OCI-LY1 (cell line): ENCODE data around the gene DCST1.

Experiments used
- H2AFZ ChIP-seq: fragments of 200-600 bp; sonication (generic), shearing (Covaris generic); 2 replicates; pipeline ENCODE4 v1.6.0; 2014; ENCODE audit warnings: antibody characterized with exemption, mild to moderate bottlenecking, low read length
- H3F3A ChIP-seq: fragments of 200-600 bp; sonication (generic), shearing (Covaris generic); 2 replicates; pipeline ENCODE4 v1.6.0; 2014; ENCODE audit warnings: mild to moderate bottlenecking, antibody characterized with exemption, low read length, moderate library complexity; ENCODE audit not compliant: insufficient read depth
- H3K27ac ChIP-seq: fragments of 200-600 bp; sonication (generic); 2 replicates; pipeline ENCODE4 v1.5.1; 2014; ENCODE audit warnings: low read length, mixed run types, mild to moderate bottlenecking, low read depth; ENCODE audit not compliant: poor library complexity, severe bottlenecking
- H3K27me3 ChIP-seq: fragments of 200-600 bp; sonication (generic); 2 replicates; pipeline ENCODE4 v1.6.0; 2014; ENCODE audit warnings: antibody characterized with exemption, mild to moderate bottlenecking, low read length, moderate library complexity; ENCODE audit not compliant: insufficient read depth
- H3K36me3 ChIP-seq: fragments of 200-600 bp; sonication (generic); 2 replicates; pipeline ENCODE4 v1.6.1; 2014; ENCODE audit warnings: mild to moderate bottlenecking, antibody characterized with exemption, low read length, moderate library complexity, mixed read lengths; ENCODE audit not compliant: insufficient read depth
- H3K4me1 ChIP-seq: fragments of 200-600 bp; sonication (generic); 2 replicates; pipeline ENCODE4 v1.5.1; 2014; ENCODE audit warnings: mild to moderate bottlenecking, low read length, moderate library complexity; ENCODE audit not compliant: insufficient read depth, severe bottlenecking
- H3K4me2 ChIP-seq: fragments of 200-600 bp; sonication (generic), shearing (Covaris generic); 2 replicates; pipeline ENCODE4 v1.6.1; 2014; ENCODE audit warnings: low read length
- H3K4me3 ChIP-seq: fragments of 200-600 bp; sonication (generic); 2 replicates; pipeline ENCODE4 v1.5.1; 2014; ENCODE audit warnings: low read length, low read depth, mild to moderate bottlenecking, mixed read lengths; ENCODE audit not compliant: poor library complexity, severe bottlenecking
- H3K79me2 ChIP-seq: fragments of 200-600 bp; shearing (Covaris generic); 2 replicates; pipeline ENCODE4 v1.6.1; 2016; ENCODE audit warnings: mixed run types, low read length, mixed read lengths; ENCODE audit not compliant: insufficient read depth
- H3K9ac ChIP-seq: fragments of 200-600 bp; sonication (generic), shearing (Covaris generic); 2 replicates; pipeline ENCODE4 v1.6.1; 2014; ENCODE audit warnings: mild to moderate bottlenecking, low read length, mixed read lengths
- H3K9me2 ChIP-seq: fragments of 200-600 bp; sonication (generic), shearing (Covaris generic); 2 replicates; pipeline ENCODE4 v1.6.1; 2014; ENCODE audit warnings: low read depth, mild to moderate bottlenecking, low read length, mixed read lengths
- H3K9me3 ChIP-seq: fragments of 200-600 bp; shearing (Covaris generic); 2 replicates; pipeline ENCODE4 v1.6.1; 2014; ENCODE audit warnings: low read length, mixed read lengths
- H4K20me1 ChIP-seq: fragments of 200-600 bp; sonication (generic), shearing (Covaris generic); 2 replicates; pipeline ENCODE4 v1.6.0; 2016; ENCODE audit warnings: mild to moderate bottlenecking, low read length; ENCODE audit not compliant: insufficient read depth
- EZH2 ChIP-seq: fragments of 200-600 bp; sonication (generic), shearing (Covaris generic); IDR thresholded peaks from 2 replicates; pipeline ENCODE4 v1.8.0; 2017; ENCODE audit warnings: borderline replicate concordance, mixed run types, mild to moderate bottlenecking, antibody characterized with exemption, low read length, moderate library complexity, mixed read lengths
- TF ChIP-seq, protein P1 (sequence below): fragments of 200-600 bp; sonication (generic), shearing (Covaris generic); IDR thresholded peaks from 2 replicates; pipeline ENCODE4 v1.5.1; 2017; ENCODE audit warnings: mild to moderate bottlenecking, antibody characterized with exemption, low read length, moderate library complexity, mixed read lengths

Gene DCST1

DNA sequence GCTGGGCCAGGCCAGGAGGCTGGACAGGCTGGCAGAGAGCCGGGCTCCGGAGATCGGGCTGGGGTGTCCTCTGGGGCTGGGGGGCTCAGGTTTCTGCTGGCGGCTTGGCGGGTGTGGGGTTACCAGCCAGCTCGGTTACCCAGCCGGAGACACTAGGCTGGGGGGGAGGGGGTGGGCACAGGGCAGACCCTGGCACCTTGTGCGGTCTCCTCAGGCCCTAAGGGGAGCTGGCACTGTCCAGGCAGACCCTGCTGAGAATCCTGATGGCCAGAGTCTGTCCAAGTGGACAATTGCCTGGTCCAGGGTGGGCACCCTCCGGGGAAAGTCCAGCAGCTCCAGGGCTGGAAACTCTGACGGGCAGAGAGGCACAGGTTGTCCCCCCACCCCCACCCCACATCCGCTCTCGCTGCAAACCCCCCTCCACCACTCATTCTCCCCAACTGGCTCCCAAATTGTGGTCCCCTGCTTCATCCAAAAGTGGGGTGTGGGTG lies 24.4 kb upstream of the DCST1 start:
- H3K79me2 ChIP-seq: no peaks in the 10 kb centered on the region
- H3K4me1 ChIP-seq: peaks cover 23% of the 10 kb centered on the region
- TF ChIP-seq, protein P1, sequence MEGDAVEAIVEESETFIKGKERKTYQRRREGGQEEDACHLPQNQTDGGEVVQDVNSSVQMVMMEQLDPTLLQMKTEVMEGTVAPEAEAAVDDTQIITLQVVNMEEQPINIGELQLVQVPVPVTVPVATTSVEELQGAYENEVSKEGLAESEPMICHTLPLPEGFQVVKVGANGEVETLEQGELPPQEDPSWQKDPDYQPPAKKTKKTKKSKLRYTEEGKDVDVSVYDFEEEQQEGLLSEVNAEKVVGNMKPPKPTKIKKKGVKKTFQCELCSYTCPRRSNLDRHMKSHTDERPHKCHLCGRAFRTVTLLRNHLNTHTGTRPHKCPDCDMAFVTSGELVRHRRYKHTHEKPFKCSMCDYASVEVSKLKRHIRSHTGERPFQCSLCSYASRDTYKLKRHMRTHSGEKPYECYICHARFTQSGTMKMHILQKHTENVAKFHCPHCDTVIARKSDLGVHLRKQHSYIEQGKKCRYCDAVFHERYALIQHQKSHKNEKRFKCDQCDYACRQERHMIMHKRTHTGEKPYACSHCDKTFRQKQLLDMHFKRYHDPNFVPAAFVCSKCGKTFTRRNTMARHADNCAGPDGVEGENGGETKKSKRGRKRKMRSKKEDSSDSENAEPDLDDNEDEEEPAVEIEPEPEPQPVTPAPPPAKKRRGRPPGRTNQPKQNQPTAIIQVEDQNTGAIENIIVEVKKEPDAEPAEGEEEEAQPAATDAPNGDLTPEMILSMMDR: no peak
- TF ChIP-seq EZH2: no peak
- H4K20me1 ChIP-seq: no peaks in the 10 kb centered on the region
- H3K4me3 ChIP-seq: no peak overlapping the region
- H3K9me2 ChIP-seq: no peaks in the 10 kb centered on the region
- peaks cover 4% of the 10 kb centered on the region; the same call in 1 of the 2 replicates for H3F3A ChIP-seq
- H3K9me3 ChIP-seq: no peaks in the 10 kb centered on the region
- no peaks in the 10 kb centered on the region for H3K27me3 ChIP-seq
- no peaks in the 10 kb centered on the region for H3K36me3 ChIP-seq
- H3K9ac ChIP-seq: no peak overlapping the region
- no peak overlapping the region for H3K4me2 ChIP-seq
- no peak overlapping the region for H3K27ac ChIP-seq
- H2AFZ ChIP-seq: no peak overlapping the region

DNA sequence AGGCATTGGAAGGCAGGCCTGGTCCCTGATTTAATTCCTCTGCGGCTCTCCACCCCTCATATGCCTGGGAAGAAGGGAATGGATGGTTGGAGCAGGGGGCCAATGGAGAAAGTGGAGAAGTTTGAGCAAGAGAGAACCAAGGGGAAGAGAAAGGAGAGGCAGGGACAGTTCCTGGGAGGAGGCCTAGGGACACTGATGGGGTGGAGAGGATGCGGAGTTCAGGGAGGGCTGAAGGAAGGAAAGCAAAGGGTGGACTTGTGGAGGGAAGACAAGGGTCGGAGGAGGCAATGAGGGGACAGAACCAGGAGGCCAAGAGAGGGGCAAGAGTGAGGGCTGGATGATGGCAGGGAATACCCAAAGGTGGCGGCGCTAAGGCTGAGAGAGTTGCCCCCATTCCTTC lies 23.9 kb upstream of the DCST1 start:
- Histone ChIP-seq H3K9ac (no peak overlapping the region), H2AFZ (no peak overlapping the region), H4K20me1 (no peaks in the 10 kb centered on the region), H3K9me3 (no peaks in the 10 kb centered on the region), H3K4me3 (no peak overlapping the region), H3K9me2 (no peaks in the 10 kb centered on the region), H3K27me3 (no peaks in the 10 kb centered on the region), H3K4me1 (peaks cover 18% of the 10 kb centered on the region), H3K4me2 (no peak overlapping the region), H3F3A (peaks cover 4% of the 10 kb centered on the region; the same call in 1 of the 2 replicates), H3K79me2 (no peaks in the 10 kb centered on the region), H3K27ac (no peak overlapping the region), H3K36me3 (no peaks in the 10 kb centered on the region)
- TF ChIP-seq EZH2: no peak
- TF ChIP-seq, protein P1: no peak

DNA sequence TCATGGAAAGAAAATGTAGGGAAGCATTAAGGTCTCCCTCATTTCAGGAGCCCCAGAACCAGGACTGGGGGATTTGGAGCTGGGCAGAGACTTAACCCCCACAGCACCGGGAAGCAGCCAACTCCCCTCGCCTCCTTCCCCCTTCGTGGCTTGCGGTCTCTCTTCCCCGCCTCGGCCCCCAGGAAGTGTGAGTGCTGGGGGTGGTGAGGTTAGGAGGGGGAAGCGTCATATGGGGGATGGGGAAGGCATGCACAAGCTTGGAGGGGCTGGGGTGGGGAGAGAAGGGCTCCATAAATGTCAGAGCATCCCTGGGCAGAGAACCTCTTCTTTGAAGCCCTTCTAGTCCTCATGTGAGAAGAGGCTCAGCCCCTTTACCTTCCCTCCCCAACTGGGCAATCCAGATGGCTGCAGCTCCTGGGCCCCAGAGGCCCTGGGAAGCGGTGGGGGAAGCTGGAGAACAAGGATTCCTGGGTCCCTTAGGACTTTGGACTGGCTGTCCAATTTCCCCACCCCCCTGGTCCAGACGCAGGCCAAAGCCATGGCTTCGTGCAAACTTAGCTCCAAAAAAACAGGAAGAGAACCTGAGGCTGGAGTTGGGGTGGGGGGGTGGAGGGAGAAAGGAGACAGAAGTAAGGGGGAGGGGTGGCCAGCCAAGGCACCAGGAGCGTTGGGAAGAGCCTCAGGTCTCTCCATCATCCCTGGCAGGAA lies 23.3 kb upstream of the DCST1 start:
- Histone ChIP-seq H4K20me1 (no peaks in the 10 kb centered on the region), H3K27me3 (no peaks in the 10 kb centered on the region), H3K27ac (no peak overlapping the region), H3K36me3 (no peaks in the 10 kb centered on the region), H3K4me2 (no peak overlapping the region), H2AFZ (no peak overlapping the region), H3K9ac (no peak overlapping the region), H3F3A (peaks cover 4% of the 10 kb centered on the region; the same call in 1 of the 2 replicates), H3K9me3 (no peaks in the 10 kb centered on the region), H3K79me2 (no peaks in the 10 kb centered on the region), H3K9me2 (no peaks in the 10 kb centered on the region), H3K4me3 (no peak overlapping the region), H3K4me1 (peaks cover 12% of the 10 kb centered on the region)
- TF ChIP-seq EZH2: no peak
- TF ChIP-seq, protein P1: no peak
